Stimulated activated CD4-positive, alpha-beta T cell treated with anti-CD3 and anti-CD28 coated beads, TNF-alpha, amount 100 ng/mL, for 24 hours (primary cell): Measurements from ENCODE around the gene PAQR4.
A peak's percentile ranks its signal among the peaks of the same experiment; 100 is the strongest.

Experiments used
- DNase-seq, 3 experiments: peaks; one replicate each; pipeline ENCODE4 v3.0.0-alpha.2; 2020; ENCODE audit warnings: low read depth in 3 of 3

PAQR4 gene

DNA sequence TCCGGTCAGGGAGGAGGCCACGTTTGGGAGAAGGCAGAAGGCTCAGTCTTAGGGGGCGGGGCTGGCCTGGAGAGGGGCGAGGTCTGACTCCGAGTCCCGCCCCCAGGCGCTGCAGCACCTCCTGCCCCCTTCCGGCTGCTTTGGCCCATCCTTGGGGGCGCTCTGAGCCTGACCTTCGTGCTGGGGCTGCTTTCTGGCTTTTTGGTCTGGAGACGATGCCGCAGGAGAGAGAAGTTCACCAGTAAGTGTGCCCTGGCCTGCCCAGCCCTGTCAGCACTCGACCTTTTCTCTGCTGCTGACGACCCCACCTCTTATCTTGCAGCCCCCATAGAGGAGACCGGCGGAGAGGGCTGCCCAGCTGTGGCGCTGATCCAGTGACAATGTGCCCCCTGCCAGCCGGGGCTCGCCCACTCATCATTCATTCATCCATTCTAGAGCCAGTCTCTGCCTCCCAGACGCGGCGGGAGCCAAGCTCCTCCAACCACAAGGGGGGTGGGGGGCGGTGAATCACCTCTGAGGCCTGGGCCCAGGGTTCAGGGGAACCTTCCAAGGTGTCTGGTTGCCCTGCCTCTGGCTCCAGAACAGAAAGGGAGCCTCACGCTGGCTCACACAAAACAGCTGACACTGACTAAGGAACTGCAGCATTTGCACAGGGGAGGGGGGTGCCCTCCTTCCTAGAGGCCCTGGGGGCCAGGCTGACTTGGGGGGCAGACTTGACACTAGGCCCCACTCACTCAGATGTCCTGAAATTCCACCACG, 52.5 kb downstream of the PAQR4 start:
- DNase-seq, result peak; percentile 65 to 92 (median 79)

DNA sequence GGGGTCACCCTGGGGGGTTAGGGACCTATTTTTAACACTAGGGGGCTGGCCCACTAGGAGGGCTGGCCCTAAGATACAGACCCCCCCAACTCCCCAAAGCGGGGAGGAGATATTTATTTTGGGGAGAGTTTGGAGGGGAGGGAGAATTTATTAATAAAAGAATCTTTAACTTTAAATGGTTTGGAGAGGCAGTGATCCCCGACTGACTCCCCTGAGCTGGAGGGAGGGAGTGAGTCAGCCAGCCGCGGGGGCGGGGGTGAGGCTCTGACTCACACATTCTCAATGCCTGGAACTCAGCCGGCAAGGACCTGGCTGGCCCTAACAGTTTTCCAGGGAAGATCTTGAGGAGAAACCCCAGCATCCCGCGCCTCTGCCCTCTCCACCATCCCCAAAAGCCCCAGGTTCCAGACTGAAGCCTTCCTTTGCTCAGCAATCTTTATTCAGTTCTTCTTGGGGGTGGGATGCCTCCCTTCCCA, 53.1 kb downstream of the PAQR4 start:
- DNase-seq, result peak; percentile 80 to 92 (median 81)

DNA sequence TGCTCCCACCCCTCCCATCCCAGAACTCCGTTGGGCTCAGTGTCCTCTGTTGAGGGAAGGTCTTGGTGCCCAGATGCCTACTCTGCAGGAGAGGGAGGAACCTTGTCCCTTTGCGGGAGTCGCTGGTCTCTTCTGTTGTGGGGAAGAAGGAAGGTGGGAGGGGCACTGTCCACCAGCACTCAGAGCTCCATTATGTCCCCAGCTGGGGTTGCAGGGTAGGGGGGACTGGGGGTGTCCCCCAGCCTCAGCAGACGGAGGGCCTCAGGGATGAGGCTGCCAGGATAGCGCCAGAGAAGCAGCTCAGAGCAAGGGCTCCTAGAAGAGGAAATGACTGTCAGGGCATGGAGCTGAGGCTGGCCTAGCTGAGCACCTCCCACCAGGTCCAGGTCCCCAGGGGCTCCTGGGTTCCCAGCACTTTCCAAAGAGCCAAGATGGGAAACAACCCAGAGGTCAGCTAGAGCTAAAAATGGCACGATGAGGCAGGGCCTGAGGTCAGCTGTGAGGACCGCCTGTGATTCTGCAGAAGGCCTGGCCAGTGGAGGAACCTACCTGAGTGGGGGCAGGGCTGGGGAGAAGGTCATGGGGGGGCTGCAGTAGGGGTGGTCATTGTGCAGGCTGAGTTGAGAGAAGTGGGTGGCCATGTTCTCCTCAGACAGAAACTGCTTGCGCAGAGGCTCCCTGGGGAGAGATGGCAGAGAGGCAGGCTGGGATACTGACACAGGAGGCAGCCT, 53.7 kb downstream of the PAQR4 start:
- DNase-seq, result peak in 1 of 3 experiments; percentile 14
